HG03469 (cell line): Measurements from ENCODE around the gene CLDN7.

ENCODE experiments used
- ATAC-seq: cut with Tn5 transposase; IDR thresholded peaks from one replicate; pipeline ENCODE4 v1.9.1; 2021; ENCODE audit warnings: mild to moderate bottlenecking, moderate library complexity, moderate number of reproducible peaks; ENCODE audit not compliant: unreplicated experiment

CLDN7 gene

DNA sequence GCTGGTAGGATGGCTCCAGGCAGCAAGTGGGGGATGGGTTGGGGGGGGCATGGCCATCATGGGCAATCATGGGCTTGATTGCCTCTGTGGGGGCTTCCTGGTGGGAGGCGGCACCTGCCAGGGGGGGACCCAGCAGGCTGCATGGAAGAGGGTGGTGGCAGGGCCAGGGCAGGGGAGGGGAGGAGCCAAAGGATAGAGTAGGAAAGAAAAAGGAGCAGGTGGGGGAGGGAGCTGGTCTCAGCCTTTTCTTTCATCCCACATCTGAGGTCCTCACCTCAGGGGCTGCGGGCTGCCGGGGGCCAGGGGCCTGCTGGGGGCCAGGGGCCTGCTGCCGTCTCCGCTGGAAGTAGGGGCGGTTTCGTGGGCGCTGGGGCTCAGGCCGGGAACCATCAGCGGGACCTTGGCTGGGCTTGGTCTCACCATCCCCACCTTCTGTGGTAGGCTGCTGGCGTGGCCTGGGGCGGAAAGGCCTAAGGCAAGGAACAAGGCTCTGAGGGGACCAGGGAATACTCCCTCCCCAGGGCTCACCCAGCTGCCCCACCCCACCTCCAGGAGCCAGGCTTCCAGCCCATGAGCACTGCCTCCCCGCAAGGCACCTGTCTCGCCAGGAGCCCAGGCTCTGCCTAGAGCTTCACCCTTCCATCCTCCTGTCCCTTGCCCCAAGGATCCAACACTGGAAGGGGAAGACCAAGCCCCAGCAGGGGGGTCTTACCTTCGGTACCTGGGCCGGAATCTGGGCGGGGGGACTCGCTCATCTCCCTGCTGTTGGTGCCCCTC, 27.2 kb upstream of the CLDN7 start:
- ATAC-seq = no peak

GRCh38 chr17:7285679-7286078, 23.4 kb upstream of the CLDN7 start:
- no peak for ATAC-seq

DNA sequence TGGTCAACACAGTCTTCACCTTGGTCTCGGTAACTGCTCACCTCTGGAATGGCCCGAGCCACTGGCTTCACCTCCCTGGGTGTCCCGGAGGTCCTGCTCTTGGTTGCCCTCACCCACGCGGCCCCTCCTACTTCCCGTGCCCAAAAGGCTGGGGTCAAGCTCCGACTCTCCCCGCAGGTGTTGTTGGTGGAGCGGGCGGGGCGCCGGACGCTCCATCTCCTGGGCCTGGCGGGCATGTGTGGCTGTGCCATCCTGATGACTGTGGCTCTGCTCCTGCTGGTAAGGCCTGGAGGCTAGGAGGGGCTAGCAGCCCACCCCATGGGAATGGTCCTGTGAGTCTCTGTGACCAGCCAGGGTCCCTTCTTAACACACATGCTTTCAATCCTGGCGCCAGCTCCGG, 22.6 kb upstream of the CLDN7 start:
- no peak for ATAC-seq

DNA sequence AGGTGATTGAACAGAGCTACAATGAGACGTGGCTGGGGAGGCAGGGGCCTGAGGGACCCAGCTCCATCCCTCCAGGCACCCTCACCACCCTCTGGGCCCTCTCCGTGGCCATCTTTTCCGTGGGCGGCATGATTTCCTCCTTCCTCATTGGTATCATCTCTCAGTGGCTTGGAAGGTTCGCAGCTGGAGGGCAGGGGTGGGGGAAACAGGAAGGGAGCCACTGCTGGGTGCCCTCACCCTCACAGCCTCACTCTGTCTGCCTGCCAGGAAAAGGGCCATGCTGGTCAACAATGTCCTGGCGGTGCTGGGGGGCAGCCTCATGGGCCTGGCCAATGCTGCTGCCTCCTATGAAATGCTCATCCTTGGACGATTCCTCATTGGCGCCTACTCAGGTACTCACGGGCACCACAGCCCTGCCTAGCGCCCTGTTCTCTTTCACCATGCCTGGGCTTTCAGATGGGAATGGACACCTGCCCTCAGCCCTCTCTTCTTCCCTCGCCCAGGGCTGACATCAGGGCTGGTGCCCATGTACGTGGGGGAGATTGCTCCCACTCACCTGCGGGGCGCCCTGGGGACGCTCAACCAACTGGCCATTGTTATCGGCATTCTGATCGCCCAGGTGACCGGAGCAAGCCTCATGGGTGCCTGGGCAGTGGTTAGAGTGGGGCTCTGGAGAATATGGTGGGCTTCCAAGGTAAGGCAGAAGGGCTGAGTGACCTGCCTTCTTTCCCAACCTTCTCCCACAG, 21.4 kb upstream of the CLDN7 start:
- ATAC-seq = no peak

DNA sequence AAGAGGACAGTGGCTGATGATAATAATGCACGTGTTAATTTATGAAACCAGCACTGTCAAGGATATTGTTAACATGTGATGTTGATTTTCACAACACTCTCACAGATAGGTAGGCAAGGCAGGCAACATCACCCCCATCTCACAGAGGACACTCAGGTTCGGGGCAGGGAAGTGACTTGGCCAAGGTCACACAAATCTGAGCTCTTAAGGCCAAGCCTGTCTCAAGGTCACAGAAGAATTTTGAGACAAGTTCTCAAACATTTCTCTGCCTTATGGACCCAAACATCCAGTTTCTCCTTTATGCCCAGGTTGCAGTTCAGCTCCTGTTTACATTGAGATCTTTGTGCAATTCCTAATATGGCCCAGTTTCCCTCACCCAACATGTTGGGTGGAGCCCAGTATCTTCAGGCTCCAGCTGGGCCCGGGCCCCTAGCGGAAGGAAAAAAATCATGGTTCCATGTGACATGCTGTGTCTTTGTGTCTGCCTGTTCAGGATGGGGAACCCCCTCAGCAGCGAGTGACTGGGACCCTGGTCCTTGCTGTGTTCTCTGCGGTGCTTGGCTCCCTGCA, 20.6 kb upstream of the CLDN7 start:
- ATAC-seq = no peak

- no peak for ATAC-seq
Measured at GRCh38 chr17:7281953-7282751, 19.9 kb upstream of the CLDN7 start.

DNA sequence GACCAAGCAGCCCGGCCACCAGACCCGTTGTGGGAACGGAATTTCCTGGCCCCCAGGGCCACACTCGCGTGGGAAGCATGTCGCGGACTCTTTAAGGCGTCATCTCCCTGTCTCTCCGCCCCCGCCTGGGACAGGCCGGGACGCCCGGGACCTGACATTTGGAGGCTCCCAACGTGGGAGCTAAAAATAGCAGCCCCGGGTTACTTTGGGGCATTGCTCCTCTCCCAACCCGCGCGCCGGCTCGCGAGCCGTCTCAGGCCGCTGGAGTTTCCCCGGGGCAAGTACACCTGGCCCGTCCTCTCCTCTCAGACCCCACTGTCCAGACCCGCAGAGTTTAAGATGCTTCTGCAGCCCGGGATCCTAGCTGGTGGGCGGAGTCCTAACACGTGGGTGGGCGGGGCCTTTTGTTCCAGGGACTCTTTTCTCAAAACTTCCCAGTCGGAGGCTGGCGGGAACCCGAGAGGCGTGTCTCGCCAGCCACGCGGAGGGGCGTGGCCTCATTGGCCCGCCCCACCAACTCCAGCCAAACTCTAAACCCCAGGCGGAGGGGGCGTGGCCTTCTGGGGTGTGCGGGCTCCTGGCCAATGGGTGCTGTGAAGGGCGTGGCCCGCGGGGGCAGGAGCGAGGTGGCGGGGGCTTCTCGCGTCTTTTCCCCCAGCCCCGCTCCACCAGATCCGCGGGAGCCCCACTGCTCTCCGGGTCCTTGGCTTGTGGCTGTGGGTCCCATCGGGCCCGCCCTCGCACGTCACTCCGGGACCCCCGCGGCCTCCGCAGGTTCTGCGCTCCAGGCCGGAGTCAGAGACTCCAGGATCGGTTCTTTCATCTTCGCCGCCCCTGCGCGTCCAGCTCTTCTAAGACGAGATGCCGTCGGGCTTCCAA, 19.0 kb upstream of the CLDN7 start, which contains the start of gene SLC2A4:
SLC2A4 (plus strand) TSS at position 645 of the 879 bp plus-strand sequence; CDS start at position 862, 217 bp downstream.
- ATAC-seq = no peak

- no peak for ATAC-seq
Measured at GRCh38 chr17:7280519-7281073, 18.3 kb upstream of the CLDN7 start.

GRCh38 chr17:7279448-7279847, 17.2 kb upstream of the CLDN7 start:
- no peak for ATAC-seq

- ATAC-seq = no peak
Measured at GRCh38 chr17:7266784-7267183, 4.5 kb upstream of the CLDN7 start.

- ATAC-seq = no peak
Measured at GRCh38 chr17:7263801-7264078, 1.5 kb upstream of the CLDN7 start.

- no peak for ATAC-seq
Measured at GRCh38 chr17:7262935-7263800, 890 bp upstream of the CLDN7 start.

DNA sequence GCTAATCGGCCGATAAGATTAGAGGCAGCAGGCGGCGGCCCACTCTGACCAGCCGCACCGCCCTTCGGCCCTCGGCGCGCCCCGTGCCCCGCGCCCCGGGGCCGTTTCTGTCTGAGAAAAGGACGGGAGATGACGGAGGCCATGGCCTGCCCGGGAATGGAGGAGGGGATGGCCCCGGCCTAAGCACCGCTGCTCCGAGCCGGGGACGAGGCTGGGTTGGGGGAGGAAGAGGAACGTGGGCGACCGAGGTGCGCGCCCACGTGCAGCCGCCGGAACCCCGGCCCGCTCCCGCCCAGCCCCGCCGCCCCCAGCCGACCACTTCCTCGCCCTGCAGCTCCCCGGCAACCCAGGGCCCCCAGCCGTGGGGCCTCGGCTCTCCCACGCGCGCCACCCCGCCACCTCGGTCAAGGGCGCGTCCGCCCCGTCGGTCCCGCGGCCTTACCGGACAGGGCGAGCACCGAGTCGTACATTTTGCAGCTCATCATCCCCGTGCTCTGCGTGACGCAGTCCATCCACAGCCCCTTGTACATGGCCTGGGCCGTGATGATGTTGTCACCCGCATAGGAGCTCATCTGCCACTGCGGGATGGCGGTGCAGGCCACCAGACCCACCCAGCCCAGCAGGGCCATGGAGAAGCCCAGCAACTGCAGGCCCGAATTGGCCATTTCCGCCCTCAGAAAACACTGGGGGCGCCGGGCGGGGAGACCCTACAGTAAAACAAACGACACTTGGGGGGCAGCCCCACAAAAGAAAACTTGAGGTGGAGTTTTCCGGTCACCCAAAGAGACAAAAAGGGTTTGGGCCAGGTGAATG, 693 bp downstream of the CLDN7 start:
- no peak for ATAC-seq

- no peak for ATAC-seq
Measured at GRCh38 chr17:7260651-7261378, 1.5 kb downstream of the CLDN7 start.

GRCh38 chr17:7260151-7260550, 2.1 kb downstream of the CLDN7 start:
- ATAC-seq = no peak

DNA sequence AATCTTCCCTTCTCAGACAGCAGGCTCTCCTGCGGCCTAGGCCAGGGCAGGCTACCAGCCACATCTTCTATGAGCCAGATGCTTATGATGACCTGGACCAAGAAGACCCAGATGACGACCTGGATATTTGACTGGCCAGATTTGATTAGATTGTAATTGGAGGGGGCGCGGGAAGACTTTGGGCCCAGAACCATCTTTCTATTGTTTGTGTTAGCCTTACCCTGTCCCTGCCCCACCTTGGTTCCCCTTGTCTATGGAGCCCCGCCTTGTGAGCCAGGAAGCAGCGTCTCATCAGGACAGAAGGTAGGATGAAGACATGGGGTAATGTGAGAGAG, 2.8 kb downstream of the CLDN7 start:
- no peak for ATAC-seq

- no peak for ATAC-seq
Measured at GRCh38 chr17:7258731-7259554, 3.3 kb downstream of the CLDN7 start.
